GM18519 (cell line): ENCODE measurements around the gene ADCY10.
"Not testable (repeated sequence)": the region's sequence is repeated elsewhere in the genome, so short reads cannot be mapped to it uniquely, and the experiment has no call there.

Experiments
- ATAC-seq: cut with Tn5 transposase; IDR thresholded peaks from one replicate; pipeline ENCODE4 v1.9.1; 2021; ENCODE audit warnings: mild to moderate bottlenecking, moderate library complexity; ENCODE audit not compliant: unreplicated experiment, low FRiP score

ADCY10 gene

DNA sequence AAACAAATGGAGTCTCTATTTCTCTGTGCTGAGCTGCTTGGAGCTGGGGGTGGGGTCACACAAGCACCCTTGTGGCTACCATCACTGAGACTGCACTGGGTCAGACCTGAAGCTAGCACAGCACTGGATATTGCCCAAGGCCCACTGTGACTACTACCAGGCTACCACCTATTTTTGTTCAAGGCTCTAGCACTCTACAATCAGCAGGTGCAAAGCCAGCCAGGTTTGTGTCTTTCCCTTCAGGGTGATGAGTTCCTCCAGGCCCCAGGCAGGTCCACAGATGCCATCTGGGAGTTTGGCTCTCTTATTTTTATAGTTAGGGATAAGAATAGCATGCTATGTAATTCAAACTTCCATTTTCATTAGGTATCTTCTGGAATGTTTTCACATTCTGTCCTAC lies 23.5 kb downstream of the ADCY10 start:
- no peak for ATAC-seq

DNA sequence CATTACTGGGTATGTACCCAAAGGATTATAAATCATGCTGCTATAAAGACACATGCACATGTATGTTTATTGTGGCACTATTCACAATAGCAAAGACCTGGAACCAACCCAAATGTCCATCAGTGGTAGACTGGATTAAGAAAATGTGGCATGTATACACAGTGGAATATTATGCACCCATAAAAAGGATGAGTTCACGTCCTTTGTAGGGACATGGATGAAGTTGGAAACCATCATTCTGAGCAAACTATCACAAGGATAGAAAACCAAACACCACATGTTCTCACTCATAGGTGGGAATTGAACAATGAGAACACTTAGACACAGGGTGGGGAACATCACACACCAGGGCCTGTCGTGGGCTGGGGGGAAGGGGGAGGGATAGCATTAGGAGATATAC lies 26.7 kb downstream of the ADCY10 start:
- not testable (repeated sequence) for ATAC-seq

DNA sequence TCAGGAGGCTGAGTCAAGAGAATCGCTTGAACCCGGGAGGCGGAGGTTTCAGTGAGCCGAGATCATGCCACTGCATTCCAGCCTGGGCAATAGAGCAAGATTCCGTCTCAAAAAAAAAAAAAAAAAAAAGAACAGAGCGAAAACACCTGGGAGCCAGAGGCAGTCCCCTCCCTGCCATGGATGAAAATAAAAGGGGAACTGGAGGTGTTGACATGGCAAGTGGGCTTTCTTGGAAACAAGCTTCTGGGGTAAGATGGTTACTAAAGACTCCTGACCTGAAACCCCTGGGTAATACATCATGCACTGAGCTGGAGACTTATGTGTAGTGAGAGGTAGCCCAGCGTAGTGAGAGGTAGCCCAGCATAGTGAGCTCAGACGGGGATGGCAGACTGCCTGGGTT lies 31.6 kb downstream of the ADCY10 start:
- no peak for ATAC-seq

DNA sequence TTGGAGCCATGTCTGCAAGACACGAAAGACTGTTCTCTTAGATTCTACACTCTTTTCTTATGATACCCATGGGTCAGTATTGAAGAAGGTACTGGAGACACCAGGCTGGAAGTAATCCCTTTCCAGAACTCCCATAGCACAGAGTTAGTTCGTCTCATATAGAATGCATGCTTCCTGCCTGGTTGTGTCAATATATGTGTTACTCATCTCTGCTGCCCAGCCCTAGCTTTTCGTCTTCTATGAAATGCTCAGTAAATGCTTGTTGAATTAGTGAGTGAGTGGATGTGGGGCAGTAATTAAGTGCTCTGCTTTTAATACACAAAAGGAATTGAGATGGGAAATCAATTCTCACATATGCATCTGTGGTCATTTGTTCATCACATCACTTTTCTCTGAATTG lies 32.1 kb downstream of the ADCY10 start:
- ATAC-seq: no peak

DNA sequence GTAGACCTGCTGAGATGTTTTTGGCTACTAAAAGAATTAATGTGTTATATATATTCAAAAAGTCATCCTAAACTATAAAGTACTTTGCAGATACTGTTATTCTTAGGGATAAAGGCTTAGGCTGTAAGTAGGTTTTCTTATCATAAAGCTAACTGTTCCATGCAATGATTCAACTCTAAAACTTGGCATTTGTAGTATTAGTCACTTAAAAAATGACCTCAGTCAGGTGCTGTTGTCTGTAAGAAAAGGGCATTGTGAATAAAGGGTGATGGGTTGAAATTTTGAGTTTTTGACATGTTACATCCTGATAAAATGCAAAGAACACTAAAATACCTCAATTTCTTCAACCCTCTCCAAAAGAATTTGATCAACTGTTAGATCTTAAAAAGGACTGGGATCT lies 32.9 kb downstream of the ADCY10 start:
- ATAC-seq: no peak

DNA sequence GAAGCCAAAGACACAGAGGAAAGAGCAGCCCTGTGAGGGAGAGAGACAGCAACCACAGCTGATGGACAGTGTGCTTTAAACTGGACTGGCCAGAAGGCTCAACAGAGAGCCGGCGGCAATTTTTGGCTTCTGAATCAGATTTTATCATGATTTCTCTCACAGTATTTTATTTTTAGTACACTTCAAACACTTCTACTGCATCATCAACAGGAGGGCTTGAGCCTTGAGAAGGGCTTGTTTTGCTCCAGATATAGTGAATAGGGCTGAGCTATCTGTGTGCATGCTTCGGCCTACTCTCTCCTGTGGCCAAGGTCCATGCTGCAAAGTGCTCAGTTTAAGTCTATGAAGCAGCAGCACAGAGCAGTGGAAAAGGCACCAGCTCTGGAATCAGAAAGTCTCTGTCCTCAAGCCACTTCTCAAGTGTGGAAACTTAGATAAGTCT lies 33.3 kb downstream of the ADCY10 start:
- ATAC-seq: no peak

DNA sequence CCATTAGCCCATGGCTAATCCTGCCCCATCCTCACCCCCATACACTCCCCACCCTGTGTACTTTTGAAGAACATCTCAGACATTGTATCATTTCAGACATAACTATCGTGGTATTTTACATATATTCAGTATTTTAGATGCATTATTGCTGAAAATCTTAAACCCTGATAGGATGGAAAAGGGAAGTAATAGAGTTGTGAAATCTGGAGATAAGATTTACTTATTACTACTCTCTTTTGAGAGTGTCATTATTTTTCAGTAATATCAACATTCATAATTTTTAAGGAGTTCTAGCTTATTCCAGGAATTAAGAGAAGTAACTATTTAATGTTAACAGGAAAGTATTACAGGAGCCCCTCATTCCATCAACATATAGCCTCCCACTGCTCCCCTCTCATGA lies 34.4 kb downstream of the ADCY10 start:
- ATAC-seq: no peak

DNA sequence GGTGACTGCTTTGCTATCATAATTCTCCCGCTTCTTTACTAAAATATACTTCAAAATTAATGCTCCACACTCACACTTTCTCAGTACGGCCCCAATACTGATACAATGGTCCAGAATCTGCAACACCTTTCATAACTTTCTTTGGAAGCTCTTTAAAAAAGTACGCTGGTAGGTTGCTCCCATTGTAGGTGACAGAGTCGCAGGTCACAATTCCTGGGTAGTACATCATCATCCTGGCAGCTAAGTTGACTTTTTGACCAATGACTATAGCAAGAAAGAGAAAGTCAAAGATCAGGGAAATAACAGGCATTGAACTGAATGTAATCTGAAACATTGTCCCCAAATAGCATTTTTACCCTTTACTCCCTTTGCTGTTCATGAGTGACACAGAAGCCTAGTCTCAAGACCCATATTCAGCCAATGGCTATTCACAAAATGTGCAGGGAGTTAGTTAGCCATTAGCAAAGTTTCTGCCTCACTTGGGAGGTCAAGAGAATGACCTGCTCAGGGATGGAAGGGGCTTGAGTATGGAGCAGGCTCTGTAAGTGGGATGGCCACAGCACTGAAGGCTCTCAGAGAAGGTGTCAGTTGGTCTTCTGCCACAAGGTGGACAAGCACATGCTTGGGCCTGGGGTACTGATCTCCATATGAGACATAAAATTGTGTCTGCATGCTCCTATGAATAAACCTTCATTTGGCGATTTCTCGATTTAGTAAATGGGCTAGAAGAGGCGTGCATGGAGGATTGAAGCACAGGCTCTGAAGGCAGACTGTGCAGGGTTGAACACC lies 35.4 kb downstream of the ADCY10 start:
- no peak for ATAC-seq

DNA sequence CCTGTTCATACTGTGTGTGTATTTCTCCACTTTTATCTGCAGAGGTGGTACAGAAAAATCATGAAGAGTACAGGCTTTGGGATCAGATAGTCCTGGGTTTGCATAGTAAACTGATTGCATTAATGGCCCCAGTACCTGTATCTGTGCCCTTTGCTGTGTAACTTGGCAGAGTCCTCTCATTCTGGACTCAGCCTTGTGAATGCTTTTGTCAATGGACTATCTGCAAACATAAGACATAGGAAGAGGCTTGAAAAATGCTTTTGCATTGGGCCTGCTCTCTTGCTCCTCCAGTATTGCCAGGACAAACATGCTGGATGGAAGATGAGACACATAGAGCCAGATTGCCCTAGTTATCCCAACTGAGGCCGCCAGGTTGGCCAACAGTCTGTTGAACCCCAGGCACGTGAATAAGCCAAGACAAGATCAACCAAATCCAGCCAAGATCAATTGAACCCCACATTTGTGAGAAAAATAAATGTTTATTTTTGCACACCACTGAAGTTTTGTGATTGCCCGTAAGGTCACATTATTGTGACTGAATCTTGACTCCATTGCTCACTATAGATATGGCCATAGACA lies 37.2 kb downstream of the ADCY10 start:
- no peak for ATAC-seq

DNA sequence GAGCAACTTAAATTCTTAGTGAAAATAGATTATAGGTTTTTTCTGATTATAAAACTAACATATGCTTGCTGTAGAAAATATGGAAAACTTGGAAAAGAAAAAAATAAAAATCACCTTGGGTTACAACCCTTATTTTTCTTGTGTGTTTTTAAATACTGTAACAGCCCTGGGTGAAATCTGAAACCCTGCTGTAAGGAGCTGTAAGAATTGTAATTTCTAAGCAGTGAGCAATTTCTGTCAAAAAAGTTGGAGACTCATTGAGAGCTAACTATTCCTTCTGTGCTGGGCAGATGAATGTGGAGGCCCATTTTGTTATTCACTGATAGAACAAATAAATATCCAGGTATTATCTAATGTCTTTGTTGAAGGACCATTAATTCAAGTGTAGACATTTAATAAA lies 42.6 kb downstream of the ADCY10 start:
- ATAC-seq: no peak

DNA sequence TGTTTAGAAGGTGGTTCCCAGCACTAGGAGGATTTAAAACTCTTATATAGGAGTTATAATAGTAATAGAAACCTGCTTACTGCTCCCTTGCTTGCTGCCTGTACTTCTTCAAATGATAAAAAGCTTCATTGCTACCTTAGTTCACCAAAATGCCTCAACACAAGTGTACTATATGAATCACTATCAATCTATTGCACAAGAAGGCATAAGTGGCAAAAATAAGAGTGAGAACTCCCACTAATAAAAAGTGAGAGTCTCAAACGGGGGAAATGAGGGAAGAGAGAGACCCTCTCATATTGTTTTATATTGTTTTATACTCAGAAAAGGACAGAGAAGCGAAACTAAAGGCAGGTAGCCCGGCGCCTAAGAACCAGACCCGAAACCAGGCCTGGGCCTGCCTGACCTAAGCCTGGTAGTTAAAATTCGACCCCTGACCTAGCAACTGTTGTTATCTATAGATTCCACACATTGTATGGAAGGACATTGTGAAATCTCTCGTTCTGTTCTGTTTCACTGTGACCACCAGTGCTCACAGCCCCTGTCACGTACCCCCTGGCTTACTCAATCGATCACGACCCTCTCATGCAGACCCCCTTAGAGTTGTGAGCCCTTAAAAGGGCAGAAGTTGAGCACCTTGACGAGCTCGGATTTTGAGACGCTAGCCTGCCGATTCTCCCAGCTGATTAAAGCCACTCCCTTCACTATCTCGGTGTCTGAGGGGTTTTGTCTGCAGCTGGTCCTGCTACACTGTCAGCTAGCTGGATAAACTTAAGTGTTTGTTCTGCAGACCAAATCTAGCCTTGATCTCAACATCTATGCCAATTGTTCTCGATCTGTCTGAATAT lies 44.6 kb downstream of the ADCY10 start:
- not testable (repeated sequence) for ATAC-seq

DNA sequence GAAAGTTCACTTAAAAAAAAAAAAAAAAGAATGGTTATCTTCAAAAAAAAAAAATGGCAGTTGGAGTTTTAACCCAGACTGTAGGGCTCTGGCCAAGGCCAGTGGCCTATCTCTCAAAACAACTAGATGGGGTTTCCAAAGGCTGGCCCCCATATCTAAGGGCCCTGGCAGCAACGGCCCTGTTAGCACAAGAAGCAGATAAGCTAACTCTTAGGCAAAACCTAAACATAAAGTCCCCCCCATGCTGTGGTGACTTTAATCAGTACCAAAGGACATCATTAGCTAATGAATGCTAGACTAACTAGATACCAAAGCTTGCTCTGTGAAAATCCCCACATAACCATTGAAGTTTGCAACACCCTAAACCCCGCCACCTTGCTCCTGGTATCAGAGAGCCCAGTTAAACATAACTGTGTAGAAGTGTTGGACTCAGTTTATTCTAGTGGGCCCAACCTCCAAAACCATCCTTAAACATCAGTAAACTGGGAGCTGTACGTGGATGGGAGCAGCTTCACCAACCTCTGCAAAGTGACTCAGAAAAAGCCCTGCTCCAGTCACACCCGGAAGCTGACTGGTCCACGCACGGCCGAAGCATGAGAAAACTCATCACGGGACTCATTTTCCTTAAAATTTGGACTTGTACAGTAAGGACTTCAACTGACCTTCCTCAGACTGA lies 47.1 kb downstream of the ADCY10 start:
- ATAC-seq: not testable (repeated sequence)

DNA sequence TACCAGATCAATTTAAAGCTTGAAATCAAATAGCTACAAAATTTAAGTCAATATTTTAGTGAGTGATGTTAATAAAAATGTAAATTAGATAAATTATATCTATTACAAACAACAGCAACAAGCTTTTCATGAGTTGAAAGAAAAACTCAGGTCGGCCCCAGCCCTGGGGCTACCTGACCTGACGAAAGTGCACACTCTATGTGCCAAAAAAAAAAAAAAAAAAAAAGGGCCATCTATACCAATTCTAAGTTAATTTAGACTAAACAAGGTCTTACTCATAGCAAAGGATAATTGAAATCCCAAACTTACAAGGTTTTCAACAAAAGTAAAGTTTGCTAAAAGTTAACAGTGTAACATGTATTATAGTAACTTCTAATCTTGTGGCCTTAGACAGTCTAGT lies 47.6 kb downstream of the ADCY10 start:
- not testable (repeated sequence) for ATAC-seq

DNA sequence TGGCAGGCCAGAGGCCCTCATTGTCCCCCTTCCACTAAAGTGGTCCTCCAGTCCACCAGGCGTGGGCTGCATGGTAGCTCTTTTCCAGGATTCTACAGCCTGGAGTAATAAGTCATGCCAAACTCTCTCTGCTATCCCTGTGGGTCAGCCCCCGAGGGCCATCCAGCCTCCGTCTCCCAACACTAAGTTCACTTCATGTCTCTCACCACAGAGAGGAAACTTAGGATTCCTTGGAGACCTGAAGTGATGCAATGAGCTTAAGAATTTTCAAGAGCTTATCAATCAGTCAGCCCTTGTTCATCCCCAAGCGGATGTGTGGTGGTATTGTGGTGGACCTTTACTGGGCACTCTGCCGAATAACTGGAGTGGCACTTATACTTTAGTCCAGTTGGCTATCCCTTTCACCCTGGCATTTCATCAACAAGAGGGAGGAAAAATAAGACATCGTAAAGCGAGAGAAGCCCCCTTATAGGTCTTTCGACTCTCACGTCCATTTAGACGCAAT lies 48.1 kb downstream of the ADCY10 start:
- ATAC-seq: not testable (repeated sequence)

DNA sequence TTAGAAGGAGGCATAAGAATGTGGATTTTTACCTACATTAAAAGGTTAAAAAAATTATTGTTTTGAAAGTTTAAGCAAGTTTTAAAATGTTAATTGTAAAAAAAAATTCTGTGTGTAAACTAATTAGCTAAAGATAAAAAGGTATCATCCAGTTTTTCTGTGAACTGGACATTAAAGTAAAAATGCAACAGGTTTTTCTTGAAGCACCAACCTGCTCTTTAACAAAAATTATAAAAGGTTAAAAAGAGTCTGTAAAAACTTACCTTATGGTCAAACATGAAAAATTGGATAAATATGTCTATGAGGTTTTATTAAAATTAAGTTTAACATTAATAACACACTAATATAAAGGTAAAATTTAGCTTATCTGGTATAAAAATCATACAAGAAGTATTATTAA lies 48.7 kb downstream of the ADCY10 start:
- not testable (repeated sequence) for ATAC-seq

DNA sequence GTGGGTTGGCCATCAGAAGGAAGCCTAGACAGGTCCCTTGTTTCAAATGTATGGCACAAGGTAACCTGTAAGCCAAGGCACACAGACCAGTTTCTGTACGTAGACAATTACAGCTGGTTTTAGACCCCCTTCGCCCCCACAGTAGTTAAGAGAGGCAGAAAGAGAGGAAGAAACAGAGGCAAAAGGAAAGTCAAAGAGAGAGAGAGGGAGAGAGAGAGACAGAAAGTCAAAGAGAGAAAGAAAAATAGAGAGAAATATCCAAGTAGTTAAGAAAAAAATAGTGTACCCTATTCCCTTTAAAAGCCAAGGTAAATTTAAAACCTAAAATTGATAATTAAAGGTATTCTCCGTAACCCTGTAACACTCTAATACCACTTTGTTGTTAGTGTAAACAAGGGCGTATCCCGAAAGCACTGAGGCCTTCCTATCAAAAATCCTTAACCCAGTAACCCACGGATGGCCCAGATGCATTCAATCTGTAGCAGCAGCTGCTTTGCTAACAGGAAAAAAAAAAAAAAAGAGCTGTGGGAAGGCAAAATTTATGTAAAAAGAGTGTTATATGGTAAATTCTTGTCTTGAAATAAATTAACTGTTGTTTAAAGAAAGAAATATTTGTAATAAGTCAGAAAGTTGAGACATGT lies 49.4 kb downstream of the ADCY10 start:
- no peak for ATAC-seq

DNA sequence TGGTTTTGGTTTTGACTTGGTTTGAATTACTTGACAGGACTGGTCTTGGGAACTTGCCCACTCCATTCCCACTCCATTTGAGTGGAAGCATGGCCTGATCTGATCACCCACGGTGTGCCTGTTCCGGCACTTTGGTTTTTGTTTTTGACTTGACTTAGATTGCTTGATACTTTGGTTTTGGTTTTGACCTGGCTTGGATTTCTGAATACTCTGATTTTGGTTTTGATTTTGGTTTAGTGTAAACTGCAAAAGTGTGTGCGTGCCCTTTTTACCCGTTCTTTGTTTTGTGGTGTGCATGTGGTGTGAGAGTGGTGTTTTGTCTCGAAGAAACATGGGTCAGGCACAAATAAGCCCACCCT lies 50.0 kb downstream of the ADCY10 start:
- ATAC-seq: no peak

DNA sequence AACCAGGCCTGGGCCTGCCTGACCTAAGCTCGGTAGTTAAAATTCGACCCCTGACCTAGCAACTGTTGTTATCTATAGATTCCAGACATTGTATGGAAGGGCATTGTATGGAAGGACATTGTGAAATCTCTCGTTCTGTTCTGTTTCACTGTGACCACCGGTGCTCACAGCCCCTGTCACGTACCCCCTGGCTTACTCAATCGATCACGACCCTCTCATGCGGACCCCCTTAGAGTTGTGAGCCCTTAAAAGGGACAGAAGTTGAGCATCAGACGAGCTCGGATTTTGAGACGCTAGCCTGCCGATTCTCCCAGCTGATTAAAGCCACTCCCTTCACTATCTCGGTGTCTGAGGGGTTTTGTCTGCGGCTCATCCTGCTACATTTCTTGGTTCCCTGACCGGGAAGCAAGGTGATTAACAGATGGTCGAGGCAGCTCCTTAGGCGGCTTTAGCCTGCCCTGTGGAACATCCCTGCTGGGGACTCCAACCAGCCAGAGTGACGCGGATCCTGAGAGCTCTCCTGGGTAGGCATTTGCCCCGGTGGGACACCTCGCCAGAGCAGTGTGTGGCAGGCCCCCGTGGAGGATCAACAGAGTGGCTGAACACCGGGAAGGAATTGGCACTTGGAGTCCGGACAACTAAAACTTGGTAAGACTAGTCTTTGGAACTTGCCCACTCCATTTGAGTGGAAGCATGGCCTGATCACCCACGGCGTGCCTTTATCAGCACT lies 50.6 kb downstream of the ADCY10 start:
- not testable (repeated sequence) for ATAC-seq

DNA sequence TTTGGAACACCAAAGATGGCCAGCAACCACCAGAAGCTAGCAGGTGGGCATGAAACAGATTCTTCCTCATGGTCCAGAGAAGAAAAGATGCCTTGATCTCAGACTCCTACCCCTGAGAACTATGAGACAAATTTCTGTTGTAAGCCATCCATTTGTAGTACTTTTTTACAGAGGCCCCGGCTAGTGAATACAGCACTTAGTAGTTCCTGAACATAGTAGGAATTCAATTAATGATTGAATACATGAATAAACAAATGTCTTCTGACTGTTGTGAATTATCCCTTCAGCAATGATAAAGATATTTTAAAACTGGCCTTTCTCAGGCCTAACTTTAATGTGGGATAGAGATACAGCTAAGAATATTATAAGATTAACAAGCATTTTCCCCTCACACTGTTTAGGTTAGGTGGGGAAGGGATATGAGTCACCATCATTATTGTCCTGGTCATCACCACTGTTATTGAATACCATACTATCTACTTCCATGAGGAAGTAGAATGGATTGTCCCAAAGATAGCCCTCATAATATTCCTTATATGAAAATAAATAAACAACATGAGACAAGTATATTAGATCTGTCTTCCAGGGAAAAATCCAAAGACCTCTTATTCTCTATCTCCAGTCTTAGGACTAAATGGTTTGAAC lies 51.4 kb downstream of the ADCY10 start:
- ATAC-seq: no peak
